DND-41 (cell line): ENCODE results near the gene VSTM2A.

Experiments
- CTCF ChIP-seq: IDR thresholded peaks from 2 replicates; pipeline ENCODE4 v1.5.1; 2012; ENCODE audit warnings: borderline replicate concordance, low read length, moderate library complexity, mild to moderate bottlenecking; ENCODE audit not compliant: poor library complexity, severe bottlenecking; ENCODE audit errors: extremely low read depth
- EZH2 ChIP-seq: IDR thresholded peaks from 3 replicates; pipeline ENCODE4 v1.6.1; 2012; ENCODE audit warnings: borderline replicate concordance, low read depth, mild to moderate bottlenecking, moderate library complexity, low read length, inconsistent platforms; ENCODE audit not compliant: severe bottlenecking

GRCh38 chr7:54541669-54542625 lies at the start of gene VSTM2A:
- TF ChIP-seq CTCF: no peak
- TF ChIP-seq EZH2: no peak
